GM12875 (cell line): ENCODE measurements around the gene PPP2R3B.
"Not testable (repeated sequence)": the region's sequence is repeated elsewhere in the genome, so short reads cannot be mapped to it uniquely, and the experiment has no call there.

Experiments
- H3K4me3 ChIP-seq: one replicate; pipeline ENCODE4 v1.5.1; 2011; ENCODE audit warnings: low read depth, low read length, control low read depth
- TF ChIP-seq, protein P1 (sequence below): IDR thresholded peaks from 2 replicates; pipeline ENCODE4 v1.5.1; 2011; ENCODE audit warnings: low read depth, mild to moderate bottlenecking, control low read depth, inconsistent platforms, low read length, moderate library complexity, borderline replicate concordance; ENCODE audit not compliant: insufficient read depth

Gene PPP2R3B

DNA sequence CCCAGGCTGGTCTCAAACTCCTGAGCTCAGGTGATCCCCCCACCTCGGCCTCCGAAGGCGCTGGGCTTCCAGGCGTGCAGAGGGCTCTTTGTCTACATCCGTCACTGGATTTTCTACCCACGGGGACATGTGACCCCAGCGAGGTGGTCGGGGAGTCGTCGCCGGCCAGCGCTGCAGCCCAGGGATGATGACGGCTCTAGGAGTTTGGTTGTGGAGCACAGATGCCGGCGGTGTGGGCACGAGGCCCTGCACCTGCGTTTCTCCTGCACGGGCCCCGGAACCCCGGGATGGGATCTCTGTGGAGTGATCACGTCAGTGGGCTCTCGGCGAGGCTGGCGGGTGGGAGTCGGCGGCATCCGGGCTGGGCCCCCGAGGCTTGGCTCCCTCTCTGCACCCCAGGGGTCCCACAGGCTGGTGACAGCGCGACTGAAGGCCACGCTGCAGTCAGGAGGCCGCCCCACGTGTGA, 59.0 kb downstream of the PPP2R3B start:
- TF ChIP-seq, protein P1, sequence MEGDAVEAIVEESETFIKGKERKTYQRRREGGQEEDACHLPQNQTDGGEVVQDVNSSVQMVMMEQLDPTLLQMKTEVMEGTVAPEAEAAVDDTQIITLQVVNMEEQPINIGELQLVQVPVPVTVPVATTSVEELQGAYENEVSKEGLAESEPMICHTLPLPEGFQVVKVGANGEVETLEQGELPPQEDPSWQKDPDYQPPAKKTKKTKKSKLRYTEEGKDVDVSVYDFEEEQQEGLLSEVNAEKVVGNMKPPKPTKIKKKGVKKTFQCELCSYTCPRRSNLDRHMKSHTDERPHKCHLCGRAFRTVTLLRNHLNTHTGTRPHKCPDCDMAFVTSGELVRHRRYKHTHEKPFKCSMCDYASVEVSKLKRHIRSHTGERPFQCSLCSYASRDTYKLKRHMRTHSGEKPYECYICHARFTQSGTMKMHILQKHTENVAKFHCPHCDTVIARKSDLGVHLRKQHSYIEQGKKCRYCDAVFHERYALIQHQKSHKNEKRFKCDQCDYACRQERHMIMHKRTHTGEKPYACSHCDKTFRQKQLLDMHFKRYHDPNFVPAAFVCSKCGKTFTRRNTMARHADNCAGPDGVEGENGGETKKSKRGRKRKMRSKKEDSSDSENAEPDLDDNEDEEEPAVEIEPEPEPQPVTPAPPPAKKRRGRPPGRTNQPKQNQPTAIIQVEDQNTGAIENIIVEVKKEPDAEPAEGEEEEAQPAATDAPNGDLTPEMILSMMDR = no peak
- H3K4me3 ChIP-seq = no peak overlapping the region

DNA sequence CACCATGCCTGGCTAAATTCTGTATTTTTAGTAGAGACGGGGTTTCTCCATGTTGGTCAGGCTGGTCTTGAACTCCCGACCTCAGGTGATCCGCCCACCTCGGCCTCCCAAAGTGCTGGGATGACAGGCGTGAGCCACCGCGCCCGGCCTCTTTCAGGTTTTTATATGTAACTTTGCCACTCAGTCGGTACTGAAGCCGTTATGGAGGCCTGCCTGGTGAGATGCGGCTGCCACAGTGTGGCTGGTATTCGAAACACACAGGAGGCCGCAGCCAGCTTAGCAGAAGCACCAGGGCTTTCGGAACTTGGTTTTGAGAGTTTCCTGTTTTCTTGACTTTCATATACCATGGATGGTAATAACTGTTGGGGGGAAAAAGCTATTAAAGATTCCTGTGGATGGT, 62.0 kb downstream of the PPP2R3B start:
- not testable (repeated sequence) for H3K4me3 ChIP-seq

DNA sequence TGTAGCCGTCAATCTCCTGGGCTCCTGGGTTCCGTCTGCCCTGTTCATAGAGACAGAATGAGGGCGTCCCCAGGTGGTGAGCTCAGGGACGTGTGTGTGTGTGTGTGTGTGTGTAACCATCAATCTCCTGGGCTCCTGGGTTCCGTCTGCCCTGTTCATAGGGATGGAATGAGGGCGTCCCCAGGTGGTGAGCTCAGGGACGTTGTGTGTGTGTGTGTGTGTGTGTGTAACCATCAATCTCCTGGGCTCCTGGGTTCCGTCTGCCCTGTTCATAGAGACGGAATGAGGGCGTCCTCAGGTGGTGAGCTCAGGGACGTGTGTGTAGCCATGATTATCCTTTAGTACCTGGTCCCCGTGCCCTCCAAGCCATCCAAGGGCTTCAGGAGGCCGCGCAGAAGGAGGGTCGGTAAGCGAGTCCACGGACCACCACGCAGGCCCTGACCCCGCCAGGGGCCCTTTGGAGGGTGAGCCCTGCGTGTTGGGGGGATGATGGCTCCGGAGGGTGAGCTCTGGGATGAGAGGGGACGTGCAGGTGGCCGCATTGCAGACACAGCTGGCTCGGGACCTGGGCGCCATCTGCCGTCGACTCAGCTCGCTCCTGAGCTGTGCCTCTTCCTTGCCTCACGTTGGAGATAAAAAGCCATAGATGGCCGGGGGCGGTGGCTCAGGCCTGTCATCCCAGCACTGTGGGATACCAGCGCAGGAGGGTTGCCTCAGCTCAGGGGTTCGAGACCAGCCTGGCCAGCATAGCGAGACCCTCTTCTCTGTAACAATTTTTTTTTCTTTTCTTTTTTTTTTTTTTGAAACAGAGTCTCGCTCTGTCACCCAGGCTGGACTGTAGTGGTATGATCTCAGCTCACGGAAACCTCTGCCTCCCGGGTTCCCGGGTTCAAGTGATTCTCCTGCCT, 62.7 kb downstream of the PPP2R3B start:
- no peak overlapping the region for H3K4me3 ChIP-seq
- TF ChIP-seq, protein P1 = no peak

DNA sequence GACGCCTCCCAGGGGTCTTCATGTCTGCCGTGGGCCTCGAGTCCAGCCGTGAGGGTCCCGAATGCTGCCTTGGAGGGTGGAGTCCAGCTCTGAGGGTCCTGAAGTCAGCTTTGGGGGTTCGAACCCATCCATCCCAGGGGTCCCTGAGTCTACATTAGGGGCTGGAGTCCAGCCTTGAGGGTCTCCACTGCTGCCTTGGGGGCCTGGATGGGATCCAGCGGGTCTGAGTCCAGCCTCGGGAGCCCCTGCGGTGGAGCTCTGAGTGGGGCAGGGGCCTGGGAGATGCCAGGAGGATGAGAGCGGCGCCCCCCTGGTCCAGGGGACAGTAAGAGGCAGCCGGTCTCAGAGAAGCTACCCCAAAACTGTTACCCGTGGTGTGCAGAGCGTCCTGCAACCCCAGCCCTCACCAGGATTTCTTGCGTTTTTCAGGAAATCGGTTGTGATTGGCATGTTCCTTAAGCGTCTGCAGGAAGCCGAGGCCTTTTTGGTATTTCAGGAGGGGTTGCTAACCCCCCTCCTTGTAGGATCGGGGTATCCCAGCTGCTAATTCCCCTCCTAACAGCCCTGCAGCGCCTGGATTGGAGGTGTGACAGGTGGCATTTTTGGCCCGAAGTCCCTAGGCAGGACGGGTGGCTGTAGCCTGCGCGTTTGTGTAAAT, 66.5 kb downstream of the PPP2R3B start:
- TF ChIP-seq, protein P1 = no peak
- peak overlapping the region; percentile 84 for H3K4me3 ChIP-seq

DNA sequence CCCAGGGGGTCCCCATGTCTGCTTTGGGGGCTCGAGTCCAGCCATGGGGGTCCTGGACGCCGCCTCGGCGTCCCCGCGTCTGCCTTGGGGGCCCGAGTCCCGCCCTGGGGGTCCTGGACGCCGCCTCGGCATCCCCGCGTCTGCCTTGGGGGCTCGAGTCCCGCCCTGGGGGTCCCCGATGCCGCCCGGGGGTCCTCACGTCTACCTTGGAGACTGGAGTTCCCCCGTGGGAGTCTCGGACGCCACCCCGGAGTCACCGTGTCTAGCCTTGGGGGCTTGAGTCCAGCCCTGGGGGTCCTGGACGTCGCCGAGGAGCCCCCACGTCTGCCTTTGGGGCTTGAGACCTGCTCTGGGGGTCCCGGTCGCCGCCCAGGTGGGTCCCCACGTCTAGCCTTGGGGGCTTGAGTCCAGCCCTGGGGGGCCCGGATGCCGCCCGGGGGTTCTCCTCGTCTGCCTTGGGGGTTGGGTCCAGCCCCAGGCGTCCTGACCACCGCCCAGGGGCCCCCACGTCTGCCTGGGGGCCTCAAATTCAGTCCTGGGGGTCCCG, 67.1 kb downstream of the PPP2R3B start:
- H3K4me3 ChIP-seq = peak overlapping the region; percentile 84
- TF ChIP-seq, protein P1 = no peak

DNA sequence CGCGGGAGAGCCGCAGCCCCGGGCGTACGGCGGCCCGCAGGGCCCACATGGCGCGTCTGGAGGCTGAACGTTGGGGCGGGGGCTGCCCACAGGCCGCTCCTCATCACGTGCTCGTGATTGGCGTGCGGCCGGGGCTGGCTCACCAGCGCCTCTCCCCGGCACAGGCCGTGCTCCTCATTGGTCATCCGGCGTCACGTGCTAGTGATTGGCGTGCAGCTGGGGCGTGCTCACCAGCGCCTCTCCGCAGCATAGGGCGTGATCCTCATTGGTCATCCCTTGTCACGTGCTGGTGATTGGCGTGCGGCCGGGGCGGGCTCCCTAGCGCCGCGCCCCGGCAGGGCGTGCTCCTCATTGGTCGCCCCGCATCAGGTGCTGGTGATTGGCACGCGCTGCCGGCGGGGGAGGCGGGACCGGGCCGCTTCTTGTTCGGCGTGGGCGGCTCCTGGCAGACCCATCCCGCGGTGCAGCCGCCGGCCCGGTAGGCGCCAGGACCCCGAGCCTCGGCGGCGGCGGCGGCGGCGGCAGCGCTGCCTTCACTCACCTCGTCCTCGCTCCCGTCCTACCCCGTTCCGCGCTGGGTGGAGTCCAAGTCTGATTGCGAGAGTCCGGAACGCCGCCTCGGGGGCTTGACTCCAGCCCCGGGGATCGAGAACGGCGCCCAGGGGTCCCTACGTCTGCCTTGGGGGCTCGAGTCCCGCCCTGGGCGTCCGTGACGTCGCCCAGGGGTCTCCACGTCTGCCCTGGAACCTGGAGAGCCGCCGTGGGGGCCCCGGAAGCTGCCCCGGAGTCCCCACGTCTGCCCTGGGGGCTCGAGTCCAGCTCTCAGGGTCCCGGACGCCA, 67.7 kb downstream of the PPP2R3B start, which contains the start of gene GTPBP6:
TSS of gene GTPBP6 (minus strand) at position 58 of the 840 bp plus-strand sequence. CDS start at position 49, 9 bp downstream.
- TF ChIP-seq, protein P1 = peak; percentile 21; the same call in 1 of the 2 replicates
- peak within 1 kb of the TSS; percentile 84 for H3K4me3 ChIP-seq
